Suprapubic skin (tissue), 4 donors: ENCODE measurements around the gene MED19. TPM values are rescaled to one million over a fixed set of nuclear protein-coding genes. Genes with fewer than 3 reads are reported as not detected.
"Not testable (repeated sequence)": the region's sequence is repeated elsewhere in the genome, so short reads cannot be mapped to it uniquely, and the experiment has no call there.

Source experiments
- DNase-seq, 2 donors: peaks; one replicate each; pipeline ENCODE4 v3.0.0-alpha.2; 2019; ENCODE audit warnings: low spot score in 2 of 2
- H3K27ac ChIP-seq: fragments of 200-600 bp; sonication (generic); one replicate; pipeline ENCODE4 v1.5.1; 2019
- H3K27me3 ChIP-seq: fragments of 200-600 bp; sonication (generic); one replicate; pipeline ENCODE4 v1.5.1; 2019
- H3K36me3 ChIP-seq: fragments of 200-600 bp; sonication (generic); one replicate; pipeline ENCODE4 v1.5.1; 2019
- H3K4me1 ChIP-seq: fragments of 200-600 bp; sonication (generic); one replicate; pipeline ENCODE4 v1.5.1; 2019
- H3K4me3 ChIP-seq: fragments of 200-600 bp; sonication (generic); one replicate; pipeline ENCODE4 v1.5.1; 2019; ENCODE audit warnings: mild to moderate bottlenecking
- H3K9me3 ChIP-seq: fragments of 200-600 bp; sonication (generic); one replicate; pipeline ENCODE4 v1.5.1; 2019
- EP300 ChIP-seq: sonication (generic); formaldehyde crosslinking; IDR thresholded peaks from one replicate; pipeline ENCODE4 v1.6.1; 2017; ENCODE audit warnings: antibody characterized with exemption
- POLR2A ChIP-seq, 2 donors: fragments of 450-650 bp; IDR thresholded peaks; one replicate each; pipeline ENCODE4 v1.6.1; 2017; ENCODE audit warnings: antibody characterized with exemption in 2 of 2, mild to moderate bottlenecking in 2 of 2, moderate library complexity in 2 of 2
- POLR2AphosphoS5 ChIP-seq, 3 donors: sonication (generic); formaldehyde crosslinking; IDR thresholded peaks; one replicate each; pipeline ENCODE4 v1.6.1; 2017; ENCODE audit warnings: antibody characterized with exemption in 3 of 3
- WGBS: methylation state at CpG from one replicate; pipeline ENCODE4 v1.1.5; 2018; 5-methylcytosine and 5-hydroxymethylcytosine counted together
- total RNA-seq, 4 donors: library from RNA; depleted of rRNA; stranded (reverse); fragments of >200 nt; gene quantifications; one replicate each; pipeline ENCODE4 v1.1.0, GENCODE V29; 2016
- TF ChIP-seq, protein P1 (sequence below), 2 donors: fragments of 200-600 bp in 1 of 2; fragments of 450-650 bp in 1 of 2; sonication (generic) in 1 of 2; IDR thresholded peaks; one replicate each; pipeline ENCODE4 v1.5.1; 2016 to 2019; ENCODE audit warnings: antibody characterized with exemption in 2 of 2, mild to moderate bottlenecking in 1 of 2, moderate library complexity in 1 of 2

The MED19 gene
- total RNA-seq, 4 donors from 2014 or later = 29.2 to 43.5 (median 32.7) TPM

DNA sequence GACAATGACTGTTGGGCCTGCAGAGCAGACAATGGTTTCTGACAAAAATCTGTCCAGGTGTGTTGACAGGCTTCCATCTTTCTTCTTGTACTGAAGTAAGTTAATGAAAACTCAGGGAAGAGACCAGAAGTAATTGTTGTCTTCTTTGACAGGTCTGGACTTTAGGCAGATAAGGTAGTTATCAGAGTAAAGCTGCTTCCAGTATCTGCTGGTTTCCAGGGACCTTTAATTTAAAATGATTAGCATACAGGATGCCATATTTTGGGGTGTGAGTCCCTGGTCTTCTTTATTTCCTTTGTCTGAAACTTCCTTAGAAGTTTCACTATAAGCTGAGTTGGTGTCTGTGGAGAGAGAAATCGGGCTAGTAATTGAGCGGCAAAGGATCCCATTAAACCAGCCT is 1.8 kb upstream of the MED19 start:
- H3K4me3 ChIP-seq = peak overlapping the region; percentile 98
- H3K9me3 ChIP-seq = no peaks in the 10 kb centered on the region
- no peaks in the 10 kb centered on the region for H3K27me3 ChIP-seq
- H3K4me1 ChIP-seq = peaks cover 37% of the 10 kb centered on the region
- WGBS = 92% methylated on average over 2 of the region's 2 CpGs
- no peak for DNase-seq
- TF ChIP-seq, protein P1, sequence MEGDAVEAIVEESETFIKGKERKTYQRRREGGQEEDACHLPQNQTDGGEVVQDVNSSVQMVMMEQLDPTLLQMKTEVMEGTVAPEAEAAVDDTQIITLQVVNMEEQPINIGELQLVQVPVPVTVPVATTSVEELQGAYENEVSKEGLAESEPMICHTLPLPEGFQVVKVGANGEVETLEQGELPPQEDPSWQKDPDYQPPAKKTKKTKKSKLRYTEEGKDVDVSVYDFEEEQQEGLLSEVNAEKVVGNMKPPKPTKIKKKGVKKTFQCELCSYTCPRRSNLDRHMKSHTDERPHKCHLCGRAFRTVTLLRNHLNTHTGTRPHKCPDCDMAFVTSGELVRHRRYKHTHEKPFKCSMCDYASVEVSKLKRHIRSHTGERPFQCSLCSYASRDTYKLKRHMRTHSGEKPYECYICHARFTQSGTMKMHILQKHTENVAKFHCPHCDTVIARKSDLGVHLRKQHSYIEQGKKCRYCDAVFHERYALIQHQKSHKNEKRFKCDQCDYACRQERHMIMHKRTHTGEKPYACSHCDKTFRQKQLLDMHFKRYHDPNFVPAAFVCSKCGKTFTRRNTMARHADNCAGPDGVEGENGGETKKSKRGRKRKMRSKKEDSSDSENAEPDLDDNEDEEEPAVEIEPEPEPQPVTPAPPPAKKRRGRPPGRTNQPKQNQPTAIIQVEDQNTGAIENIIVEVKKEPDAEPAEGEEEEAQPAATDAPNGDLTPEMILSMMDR (IDR thresholded peaks at IDR 0.05) = no peak
- TF ChIP-seq POLR2A (IDR thresholded peaks at IDR 0.05) = no peak
- TF ChIP-seq POLR2AphosphoS5 (IDR thresholded peaks at IDR 0.05) = no peak
- TF ChIP-seq EP300 = no peak
- peaks cover 7% of the 10 kb centered on the region for H3K36me3 ChIP-seq
- H3K27ac ChIP-seq = no peak overlapping the region

DNA sequence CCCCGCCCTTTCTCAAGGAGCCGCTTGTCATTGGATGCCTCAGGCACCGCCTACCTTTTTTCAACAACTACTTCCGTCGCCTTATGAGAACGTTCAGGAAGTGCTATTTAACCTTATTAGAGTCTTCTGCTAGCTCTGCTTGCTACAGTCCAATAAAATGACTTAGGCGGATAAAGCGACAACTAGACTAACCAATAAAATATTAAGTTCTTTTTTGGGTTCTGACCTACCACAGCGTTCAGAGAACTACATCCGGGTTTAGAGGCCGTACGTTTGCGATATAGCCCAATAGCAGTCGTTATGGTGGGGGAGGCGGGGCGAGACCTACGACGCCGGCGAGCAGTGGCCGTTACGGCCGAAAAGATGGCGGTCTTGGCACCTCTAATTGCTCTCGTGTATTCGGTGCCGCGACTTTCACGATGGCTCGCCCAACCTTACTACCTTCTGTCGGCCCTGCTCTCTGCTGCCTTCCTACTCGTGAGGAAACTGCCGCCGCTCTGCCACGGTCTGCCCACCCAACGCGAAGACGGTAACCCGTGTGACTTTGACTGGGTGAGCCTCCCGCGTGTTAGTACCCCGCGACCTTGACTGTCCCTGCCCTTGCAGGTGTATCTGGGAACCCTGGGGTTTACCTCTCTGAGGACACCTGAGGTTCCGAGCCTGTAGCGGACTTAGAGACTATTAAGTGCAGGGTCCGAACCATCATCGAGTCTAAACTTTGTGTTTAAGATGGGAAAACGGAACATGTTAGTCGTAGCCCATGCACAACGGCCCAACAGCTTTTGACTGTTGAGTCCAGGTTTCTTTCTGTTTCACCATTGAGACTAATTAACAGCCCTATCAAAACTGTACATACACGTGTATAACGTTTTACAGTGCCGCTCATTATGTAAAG is 488 bp upstream of the MED19 start, which contains the start of gene TMX2:
Gene TMX2, plus strand, starts transcription at position 338 of the 895 bp plus-strand sequence. Its CDS starts 26 bp downstream, at position 364.
- peak; percentile 96 for DNase-seq
- 1% methylated on average over 22 of the region's 53 CpGs for WGBS
- peak within 1 kb of the TSS; percentile 98 for H3K4me3 ChIP-seq
- TF ChIP-seq POLR2AphosphoS5 (IDR thresholded peaks at IDR 0.05) (peak; percentile 13 to 53 (median 35)), POLR2A (IDR thresholded peaks at IDR 0.05) (peak in 1 of 2 donors; percentile 55), EP300 (no peak)
- TF ChIP-seq, protein P1 (IDR thresholded peaks at IDR 0.05) = no peak
- no peaks in the 10 kb centered on the region for H3K9me3 ChIP-seq
- H3K36me3 ChIP-seq = no peaks in the 10 kb centered on the region
- H3K27ac ChIP-seq = peak within 1 kb of the TSS; percentile 89
- H3K4me1 ChIP-seq = peaks cover 37% of the 10 kb centered on the region
- no peaks in the 10 kb centered on the region for H3K27me3 ChIP-seq

DNA sequence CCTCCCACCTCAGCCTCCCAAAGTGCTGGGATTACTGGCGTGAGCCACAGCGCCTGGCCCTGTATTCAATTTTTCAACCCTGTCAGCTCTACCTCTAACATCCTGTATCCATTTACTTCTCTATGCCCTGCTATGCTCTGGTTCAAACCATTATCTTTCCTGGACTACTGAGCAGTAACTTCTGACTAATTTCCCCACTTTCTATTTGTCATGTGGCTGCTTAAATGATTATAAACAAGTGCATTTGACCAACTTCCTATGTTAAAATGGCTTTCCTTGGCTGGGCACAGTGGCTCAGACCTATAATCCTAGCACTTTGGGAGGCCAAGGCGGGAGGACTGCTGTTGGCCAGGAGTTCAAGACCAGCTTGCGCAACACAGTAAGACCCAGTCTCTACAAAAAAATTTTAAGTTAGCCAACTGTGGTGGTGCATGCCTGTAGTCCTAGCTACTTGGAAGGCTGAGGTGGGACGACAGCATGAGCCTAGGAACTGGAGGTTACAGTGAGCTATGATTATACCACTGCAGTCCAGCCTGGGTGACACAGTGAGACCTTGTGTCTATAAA is 2.1 kb downstream of the MED19 start:
- DNase-seq = peak in 1 of 2 donors; percentile 39
- Histone ChIP-seq H3K4me3 (no peak overlapping the region), H3K36me3 (peaks cover 6% of the 10 kb centered on the region), H3K27ac (no peak overlapping the region), H3K9me3 (no peaks in the 10 kb centered on the region), H3K27me3 (no peaks in the 10 kb centered on the region), H3K4me1 (peaks cover 33% of the 10 kb centered on the region)
- 92% methylated on average over 5 of the region's 5 CpGs for WGBS
- TF ChIP-seq POLR2A (IDR thresholded peaks at IDR 0.05) (no peak), EP300 (no peak), POLR2AphosphoS5 (IDR thresholded peaks at IDR 0.05) (no peak)
- TF ChIP-seq, protein P1 (IDR thresholded peaks at IDR 0.05) = no peak

DNA sequence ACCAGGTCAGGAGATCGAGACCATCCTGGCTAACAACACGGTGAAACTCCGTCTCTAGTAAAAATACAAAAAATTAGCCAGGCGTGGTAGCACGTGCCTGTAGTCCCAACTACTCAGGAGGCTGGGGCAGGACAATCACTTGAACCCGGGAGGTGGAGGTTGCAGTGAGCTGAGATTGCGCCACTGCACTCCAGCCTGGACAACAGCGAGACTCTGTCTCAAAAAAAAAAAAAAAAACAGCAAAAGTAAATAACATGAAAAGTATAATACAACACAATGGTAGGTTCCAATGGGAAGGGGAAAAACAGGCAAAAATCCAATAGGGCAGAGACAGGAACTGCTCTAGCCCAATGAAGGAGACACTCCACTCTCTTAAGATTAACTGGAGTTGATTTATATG is 6.6 kb downstream of the MED19 start:
- 87% methylated on average over 8 of the region's 8 CpGs for WGBS
- not testable (repeated sequence) for H3K4me1 ChIP-seq, H3K4me3 ChIP-seq, H3K27ac ChIP-seq, DNase-seq, H3K9me3 ChIP-seq, H3K27me3 ChIP-seq
- peaks cover 43% of the 10 kb centered on the region for H3K36me3 ChIP-seq

DNA sequence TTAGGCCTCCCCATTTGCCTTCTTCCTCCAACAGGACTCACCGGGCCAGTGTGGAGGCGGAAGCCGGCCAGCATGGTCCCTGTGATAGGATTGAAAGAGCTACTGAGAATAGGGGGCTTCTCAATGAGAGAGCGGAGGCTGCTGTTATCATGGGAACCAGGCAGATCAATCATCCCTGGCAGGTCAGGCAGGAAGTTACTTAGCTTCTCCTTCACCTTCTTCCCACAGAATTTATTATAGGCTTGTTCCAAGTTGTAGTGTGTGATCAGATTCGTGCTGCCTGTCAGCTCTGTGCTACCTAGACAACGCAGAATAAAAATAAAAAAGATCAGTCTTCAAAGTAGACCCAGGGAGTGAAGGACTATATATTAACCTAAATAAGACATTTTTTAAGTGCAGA is 7.1 kb downstream of the MED19 start:
- H3K27ac ChIP-seq = no peak overlapping the region
- H3K36me3 ChIP-seq = peaks cover 48% of the 10 kb centered on the region
- no peaks in the 10 kb centered on the region for H3K9me3 ChIP-seq
- DNase-seq = no peak
- H3K27me3 ChIP-seq = no peaks in the 10 kb centered on the region
- TF ChIP-seq, protein P1 (IDR thresholded peaks at IDR 0.05) = no peak
- no peak for TF ChIP-seq EP300
- TF ChIP-seq POLR2A (IDR thresholded peaks at IDR 0.05) = no peak
- TF ChIP-seq POLR2AphosphoS5 (IDR thresholded peaks at IDR 0.05) = no peak
- no peaks in the 10 kb centered on the region for H3K4me1 ChIP-seq
- WGBS = 91% methylated on average over 6 of the region's 6 CpGs
- no peak overlapping the region for H3K4me3 ChIP-seq
